Measurements from ENCODE around the gene TGFB3.
"Not testable (repeated sequence)": the region's sequence is repeated elsewhere in the genome, so short reads cannot be mapped to it uniquely, and the experiment has no call there.

Gene TGFB3

DNA sequence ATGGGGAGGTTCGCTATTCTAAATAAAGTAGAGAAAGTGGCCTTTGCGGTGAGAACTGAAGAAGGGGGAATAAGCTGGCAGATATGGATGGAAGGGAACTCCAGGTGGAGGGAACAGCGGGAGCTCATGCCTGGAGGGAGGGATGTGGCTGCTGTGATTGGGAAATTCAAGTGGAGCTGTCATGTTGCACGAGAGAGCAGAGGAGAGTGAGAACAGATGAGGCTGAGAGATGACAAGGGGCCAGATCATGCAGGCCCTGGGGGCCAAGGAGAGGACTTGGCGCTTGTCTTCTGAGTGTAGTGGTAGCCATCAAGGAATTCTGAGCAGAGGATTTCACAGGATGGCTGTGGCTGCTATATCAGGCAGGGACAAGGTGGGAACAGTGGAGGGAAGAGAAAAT is 35.0 kb downstream of the TGFB3 start:
- no peak for DNase-seq

DNA sequence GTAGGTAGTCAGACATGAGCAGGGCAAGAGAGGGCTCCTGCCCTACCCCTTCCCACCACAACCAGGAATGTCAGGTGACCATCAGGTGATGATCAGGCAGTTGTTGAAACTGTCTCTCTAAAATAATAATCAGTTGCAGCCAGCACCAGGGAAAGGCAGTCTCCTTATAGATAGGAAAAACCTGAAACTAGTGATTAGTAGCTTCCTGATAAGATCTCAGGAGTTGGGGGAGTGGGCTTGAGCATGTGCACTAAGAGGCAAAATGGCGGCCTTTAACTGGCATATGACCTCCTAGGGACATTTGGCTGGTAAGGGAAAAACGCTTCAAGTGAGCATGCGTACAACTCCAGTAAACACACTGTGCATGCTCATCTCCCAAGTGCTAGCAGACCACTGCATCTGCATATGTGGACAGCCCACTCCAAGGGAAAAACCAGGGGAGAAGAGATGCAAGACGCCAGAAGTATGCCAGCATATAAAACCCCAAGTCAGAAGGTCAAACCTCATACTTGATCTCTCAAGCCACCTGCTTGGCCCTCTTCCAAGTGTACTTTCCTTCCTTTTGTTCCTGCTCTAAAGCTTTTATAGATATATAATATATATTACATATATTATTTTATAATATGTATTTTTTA is 37.1 kb downstream of the TGFB3 start:
- DNase-seq = no peak

DNA sequence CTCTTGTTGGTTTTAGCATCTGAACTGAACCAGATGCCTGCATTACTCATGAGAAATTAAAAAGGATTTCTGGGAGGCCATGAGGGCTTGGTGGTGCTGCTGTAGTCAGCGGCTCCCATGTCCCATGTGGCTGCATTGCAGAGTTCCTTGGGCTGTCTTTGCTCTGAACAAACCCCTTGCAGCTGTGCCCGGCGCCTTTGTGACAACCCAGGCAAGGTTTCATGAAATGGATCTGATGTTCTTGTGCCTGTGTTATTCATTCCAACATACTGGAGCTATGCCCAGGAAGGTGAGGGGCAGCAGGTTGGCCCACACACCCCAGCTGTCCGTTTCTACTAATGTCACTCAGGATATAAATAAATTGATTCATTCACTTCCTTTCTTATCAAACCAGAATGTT is 40.8 kb downstream of the TGFB3 start:
- DNase-seq = no peak

DNA sequence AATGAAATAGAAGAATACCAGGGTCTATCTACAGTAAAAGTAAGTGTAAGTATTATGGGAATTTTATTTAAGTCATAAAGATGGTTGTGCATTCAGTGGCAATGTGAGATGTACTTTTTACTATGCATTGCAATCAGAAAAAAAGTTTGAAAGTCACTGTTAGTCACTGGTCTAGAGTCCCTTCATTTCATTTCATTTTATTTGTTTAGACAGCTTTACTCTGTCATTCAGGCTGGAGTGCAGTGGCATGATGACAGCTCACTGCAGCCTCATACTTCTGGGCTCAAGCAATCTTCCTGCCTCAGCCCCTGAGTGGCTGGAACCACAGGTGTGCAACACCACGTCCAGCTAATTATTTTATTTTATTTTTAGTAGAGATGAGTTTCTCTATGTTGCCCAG is 42.6 kb downstream of the TGFB3 start:
- no peak for DNase-seq

DNA sequence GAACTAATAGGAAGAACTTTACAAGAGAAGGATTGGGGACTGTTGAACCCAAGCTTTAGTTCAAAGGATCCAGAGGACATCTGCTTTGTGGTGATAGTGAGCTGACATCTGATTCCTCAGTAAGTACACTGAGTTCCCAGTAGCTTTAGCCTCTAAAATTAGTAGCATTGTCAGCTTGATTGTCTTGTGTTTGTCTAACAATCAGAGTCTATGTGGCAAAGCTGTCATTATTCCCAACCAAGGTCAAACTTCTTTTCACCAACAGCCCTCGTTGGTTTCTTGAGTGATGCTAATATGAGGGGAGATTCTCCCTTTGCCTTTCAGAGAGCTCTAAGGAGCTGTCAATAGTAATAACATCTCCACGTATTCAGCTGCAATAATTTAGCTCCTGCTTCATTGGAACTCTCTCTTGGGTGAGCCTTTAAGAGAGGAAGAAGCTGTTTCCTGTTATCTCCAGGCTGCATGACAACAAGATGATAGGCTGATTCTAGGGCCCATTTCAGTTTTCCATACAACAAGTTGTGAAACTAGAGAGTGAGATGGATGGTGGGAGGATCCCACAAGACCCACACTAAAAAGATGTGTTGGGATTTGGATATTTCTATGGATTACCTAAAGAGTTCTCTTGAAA is 46.7 kb downstream of the TGFB3 start:
- no peak for DNase-seq

DNA sequence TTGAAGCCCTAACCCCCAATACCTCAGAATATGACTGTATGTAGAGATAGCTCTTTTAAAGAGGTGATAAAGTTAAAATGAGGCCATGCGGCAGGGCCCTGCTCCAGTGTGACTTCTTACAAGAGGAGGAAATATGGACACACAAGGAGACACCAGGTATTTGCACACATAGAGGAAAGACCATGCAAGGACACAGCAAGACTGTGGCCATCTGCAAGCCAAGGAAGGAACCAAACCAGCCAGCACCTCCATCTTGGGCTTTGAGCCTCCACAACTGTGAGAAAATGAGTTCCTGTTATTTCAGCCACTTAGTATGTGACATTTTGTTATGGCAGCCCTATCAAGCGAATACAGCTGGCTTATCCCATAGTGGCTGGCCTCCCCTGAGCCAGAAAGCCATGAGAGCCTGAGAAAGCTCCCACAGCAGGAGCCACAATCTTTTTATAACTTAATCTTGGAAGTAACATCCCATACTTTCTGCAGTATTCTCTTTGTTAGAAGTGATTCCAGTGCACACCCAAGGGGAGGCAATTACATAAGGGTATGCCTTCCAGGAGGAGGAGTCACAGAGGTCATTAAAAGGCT is 48.0 kb downstream of the TGFB3 start:
- no peak for DNase-seq

DNA sequence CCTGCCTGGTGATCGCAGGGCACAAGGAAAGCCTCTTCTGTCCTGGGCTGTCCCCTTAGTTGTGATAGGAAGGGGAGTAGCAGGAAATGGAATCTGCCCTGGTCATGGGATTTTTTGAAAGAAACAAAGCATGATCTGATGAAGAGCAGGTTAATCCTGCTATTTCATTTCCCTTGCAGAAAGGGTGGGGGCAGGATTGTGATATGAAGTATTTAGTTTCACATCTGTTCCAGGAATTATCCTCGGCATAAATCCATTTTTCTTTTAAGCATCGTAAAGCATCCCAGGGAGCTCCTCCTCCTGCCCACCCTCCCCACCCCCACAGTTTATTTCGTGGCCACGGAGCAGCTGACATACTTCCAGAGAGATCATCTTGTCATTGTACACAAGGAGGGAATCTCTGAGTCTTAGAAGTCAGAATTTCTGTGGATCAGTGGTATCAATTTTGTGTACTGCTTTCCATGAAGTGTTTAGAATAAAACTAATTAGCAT is 53.1 kb downstream of the TGFB3 start:
- DNase-seq = no peak

DNA sequence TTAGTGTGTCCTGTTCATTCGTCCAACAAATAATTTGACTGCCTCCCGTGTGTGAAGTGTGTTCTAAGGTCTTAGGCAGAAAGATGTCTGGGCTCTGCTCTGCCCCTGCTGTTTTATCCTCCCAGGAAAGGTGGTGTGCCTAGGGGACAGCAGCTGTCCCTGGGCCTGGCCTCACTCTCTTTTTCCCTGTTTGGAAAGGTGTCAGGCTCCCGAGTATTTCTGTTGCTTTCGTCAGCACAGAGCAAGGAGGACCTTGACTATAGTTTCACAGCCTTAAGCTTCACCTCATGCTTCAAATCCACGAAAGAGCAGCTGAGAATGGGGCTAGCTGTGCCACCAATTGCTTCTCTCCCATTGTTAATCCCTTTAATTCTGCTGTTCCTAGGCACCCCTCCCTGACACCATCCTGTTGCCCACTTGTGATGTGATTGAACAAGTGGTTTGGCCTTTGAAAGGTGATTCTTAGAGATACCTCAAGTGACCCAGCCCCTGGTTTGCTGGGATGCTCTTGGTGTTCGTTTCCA is 54.2 kb downstream of the TGFB3 start:
- DNase-seq = no peak

DNA sequence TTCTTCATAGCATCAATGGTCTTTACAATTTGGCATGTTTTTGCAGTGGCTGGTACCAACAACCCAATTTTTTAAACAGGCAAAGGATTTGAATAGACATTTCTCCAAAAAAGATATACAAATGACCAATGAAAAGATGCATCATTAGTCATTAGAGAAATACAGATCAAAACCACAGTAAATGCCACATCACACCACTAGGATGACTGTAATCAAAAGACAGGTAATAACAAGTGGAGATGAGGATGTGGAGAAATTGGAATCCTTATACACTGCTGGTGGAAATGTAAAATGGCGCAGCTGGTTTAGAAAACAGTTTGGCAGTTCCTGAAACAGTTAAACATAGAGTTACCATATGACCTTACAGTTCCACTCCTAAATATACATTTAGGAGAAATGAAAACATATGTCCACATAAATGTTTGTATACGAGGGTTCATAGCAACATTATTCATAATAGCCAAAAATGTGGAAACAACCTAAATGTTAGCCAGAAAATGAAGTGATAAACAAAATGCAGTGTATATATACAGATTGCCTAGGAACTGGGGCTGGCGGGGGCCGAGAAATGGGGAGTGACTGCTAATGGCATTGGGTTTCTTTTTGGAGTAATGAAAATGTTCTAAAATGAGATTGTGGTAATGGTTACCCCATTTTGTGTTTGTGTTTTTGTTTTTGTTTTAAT is 55.2 kb downstream of the TGFB3 start:
- no peak for DNase-seq

DNA sequence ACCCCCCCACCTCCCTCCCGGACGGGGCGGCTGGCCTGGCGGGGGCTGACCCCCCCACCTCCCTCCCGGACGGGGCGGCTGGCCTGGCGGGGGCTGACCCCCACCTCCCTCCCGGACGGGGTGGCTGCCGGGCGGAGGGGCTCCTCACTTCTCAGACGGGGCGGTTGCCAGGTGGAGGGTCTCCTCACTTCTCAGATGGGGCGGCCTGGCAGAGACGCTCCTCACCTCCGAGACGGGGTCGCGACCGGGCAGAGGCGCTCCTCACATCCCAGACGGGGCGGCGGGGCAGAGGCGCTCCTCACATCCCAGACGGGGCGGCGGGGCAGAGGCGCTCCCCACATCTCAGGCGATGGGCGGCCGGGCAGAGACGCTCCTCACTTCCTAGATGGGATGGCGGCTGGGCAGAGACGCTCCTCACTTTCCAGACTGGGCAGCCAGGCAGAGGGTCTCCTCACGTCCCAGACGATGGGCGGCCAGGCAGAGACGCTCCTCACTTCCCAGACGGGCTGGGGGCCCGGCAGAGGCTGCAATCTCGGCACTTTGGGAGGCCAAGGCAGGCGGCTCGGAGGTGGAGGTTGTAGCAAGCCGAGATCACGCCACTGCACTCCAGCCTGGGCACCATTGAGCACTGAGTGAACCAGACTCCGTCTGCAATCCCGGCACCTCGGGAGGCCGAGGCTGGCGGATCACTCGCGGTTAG is 56.5 kb downstream of the TGFB3 start:
- not testable (repeated sequence) for DNase-seq

DNA sequence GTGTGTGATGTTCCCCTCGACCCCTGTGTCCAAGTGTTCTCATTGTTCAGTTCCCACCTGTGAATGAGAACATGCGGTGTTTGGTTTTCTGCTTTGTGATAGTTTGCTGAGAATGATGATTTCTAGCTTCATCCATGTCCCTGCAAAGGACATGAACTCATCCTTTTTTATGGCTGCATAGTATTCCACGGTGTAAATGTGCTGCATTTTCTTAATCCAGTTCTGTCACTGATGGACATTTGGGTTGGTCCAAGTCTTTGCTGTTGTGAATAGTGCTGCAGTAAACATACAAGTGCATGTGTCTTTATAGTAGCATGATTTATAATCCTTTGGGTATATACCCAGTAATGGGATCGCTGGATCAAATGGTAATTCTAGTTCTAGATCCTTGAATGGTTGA is 61.4 kb downstream of the TGFB3 start:
- not testable (repeated sequence) for DNase-seq

DNA sequence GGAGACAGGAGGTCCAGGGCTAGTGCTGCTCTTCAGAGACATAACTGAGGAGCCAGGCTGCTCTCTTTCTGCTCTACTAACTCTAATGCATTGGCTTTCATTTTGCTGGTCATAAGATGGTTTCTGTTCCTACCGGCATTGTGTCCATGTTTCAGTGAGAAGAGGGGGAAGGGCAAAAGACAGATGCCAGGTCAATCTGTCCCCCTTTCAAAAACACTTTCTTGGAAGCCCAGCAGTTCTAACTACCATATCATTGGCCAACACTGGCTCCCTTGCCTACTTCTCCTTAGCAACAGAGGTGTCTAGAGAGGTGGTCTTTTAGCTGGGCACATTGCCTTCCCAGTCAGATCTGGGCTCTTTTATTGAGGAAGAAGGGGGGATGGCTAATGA is 63.9 kb downstream of the TGFB3 start:
- DNase-seq = no peak

DNA sequence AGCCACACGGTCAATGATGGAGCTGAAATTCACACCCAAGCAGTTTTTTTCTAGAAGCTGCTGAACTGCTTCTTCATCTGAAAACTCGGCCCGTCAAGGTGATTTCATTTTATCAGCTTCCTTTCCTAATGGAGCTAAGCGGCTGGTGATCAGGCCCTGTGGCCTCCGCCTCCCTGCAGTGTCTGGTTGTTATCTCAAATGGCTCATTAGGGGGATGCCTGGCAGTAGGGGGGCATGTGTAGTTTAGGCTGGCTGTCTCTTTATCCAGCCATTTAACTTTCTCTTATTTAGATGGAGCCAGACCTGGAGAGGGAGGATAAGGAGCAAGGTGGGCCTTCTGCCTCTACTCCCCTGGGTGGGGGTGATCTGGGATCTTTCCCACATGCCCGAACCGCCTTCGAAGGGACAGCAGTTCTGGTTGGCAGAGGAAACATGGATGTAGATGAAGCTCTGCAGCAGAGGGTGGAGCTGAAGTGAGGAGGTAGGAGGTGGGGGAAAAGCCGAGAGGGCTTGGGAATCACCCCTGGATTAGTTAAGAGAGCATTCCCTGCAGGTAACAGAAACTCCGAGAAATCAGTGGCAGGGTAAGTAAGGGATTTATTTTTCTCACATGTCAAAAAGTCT is 64.4 kb downstream of the TGFB3 start:
- no peak for DNase-seq

DNA sequence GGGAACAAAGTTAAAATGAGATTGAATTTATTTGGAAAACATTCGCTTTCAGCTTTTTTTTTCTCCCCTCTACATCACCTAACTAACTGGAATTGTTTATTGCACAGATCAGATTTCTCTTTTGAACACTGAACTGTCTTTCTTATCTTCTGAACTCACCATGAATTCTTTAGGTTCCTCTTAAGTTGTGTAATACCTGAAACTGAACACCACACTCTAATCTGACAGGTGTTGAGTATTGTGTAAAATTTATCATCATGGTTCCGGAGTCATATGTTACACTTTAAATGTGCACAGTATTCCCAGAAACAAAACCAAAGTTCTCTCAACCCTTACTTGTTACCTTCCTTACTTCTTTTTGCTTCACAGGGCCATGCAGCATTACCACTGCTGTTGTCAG is 66.8 kb downstream of the TGFB3 start:
- no peak for DNase-seq

DNA sequence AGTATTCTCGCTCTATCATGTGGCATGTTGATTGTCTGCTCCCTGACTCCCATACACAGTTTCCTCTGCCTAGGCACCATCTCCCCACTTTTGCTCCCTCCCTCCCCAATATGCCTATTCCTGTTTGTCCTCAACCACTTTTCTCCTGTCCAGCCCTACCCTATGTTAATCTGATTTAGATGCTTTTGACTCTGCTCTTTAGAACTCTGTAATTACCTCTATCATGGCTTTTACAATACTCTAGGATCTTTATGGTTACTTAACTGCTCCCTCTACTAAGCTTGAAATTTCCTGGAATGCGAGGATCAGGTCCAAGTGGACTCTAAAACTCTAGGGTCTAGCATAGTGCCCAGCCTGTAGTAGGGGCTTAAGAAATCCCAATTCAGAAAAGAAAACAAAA is 68.6 kb downstream of the TGFB3 start:
- DNase-seq = no peak

DNA sequence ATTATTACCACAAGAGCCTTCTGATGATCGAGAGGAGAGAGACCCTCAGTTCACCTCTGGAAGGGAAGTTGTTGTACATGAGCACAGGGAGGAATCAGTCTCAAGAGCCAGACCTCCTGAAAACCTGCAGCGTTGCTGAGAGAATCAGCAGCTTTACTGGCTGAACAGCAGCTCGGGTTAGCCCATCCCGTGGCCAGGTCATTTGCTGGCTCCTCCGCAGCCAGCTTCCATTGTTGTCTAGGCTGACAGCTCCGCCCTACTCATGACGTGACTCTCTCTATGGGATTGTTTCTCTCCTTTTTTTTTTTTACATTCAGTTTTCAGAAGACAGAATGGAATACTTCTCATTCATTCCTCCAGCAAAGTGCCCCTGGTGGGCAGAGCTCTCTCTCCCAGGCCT is 69.9 kb downstream of the TGFB3 start:
- DNase-seq = no peak

DNA sequence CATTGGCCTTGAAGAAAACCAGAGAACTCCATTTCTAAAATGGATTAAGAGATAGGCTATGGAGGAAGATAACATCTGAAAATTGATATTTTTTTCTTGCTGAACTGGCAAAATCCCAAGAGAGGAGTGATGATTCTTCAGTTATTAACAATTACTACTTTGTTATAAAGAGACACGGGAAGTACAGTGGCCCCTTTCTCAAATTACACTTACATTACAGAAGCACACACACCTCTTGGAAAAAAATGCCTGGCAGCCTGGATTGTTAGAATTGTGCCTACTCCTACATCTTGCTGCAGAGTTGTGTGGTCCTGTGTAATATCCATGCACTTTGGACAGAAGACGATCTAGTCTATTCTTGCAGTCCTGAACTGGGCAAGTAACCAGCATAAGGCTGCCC is 71.7 kb downstream of the TGFB3 start:
- no peak for DNase-seq

DNA sequence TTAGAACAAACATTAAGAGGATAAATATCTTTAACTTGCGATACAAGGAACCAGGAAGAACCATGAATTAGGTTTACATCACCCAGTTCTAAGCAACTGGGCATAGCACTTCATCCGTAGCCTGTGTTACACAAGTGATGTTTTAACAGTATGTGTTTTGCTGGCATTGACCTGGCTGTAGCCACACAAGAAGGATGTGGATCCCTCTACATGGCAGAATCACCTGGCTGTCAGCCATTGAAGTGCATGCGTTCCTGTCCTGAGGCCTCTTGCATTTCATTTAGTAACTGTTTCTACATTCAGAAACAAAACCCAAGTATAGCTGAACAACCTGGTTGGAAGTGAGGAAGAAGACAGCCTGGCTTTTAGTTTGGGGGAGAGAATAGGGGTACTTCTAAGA is 72.2 kb downstream of the TGFB3 start:
- no peak for DNase-seq

Measured in activated CD4-positive, alpha-beta T cell treated with anti-CD3 and anti-CD28 coated beads for 1 hour (primary cell).